Neural cell (in vitro differentiated cells): ENCODE measurements around the gene GRAP2. TPM values are rescaled to one million over a fixed set of nuclear protein-coding genes. Genes with fewer than 3 reads are reported as not detected.

ENCODE experiments used
- H2AFZ ChIP-seq: fragments of 200-600, 300-800 bp; sonication (generic), shearing (Covaris generic); 2 replicates; pipeline ENCODE4 v1.6.0; 2014; ENCODE audit warnings: low read depth, mild to moderate bottlenecking, antibody characterized with exemption, low read length, moderate library complexity
- H3F3A ChIP-seq: fragments of 200-600 bp; shearing (Covaris generic); 2 replicates; pipeline ENCODE4 v1.6.1; 2016; ENCODE audit warnings: mild to moderate bottlenecking, moderate library complexity, mixed read lengths, antibody characterized with exemption, low read length; ENCODE audit not compliant: insufficient read depth, poor library complexity, severe bottlenecking
- H3K27ac ChIP-seq: fragments of 200-600, 300-800 bp; sonication (generic), shearing (Covaris generic); 2 replicates; pipeline ENCODE4 v1.5.1; 2014; ENCODE audit warnings: mild to moderate bottlenecking, low read length, moderate library complexity
- H3K27me3 ChIP-seq: fragments of 300-800, 200-600 bp; sonication (generic), shearing (Covaris generic); 2 replicates; pipeline ENCODE4 v1.6.0; 2014; ENCODE audit warnings: mild to moderate bottlenecking, low read depth, low read length, moderate library complexity; ENCODE audit not compliant: insufficient read depth
- H3K36me3 ChIP-seq: fragments of 300-800, 200-600 bp; sonication (generic), shearing (Covaris generic); 2 replicates; pipeline ENCODE4 v1.5.1; 2014; ENCODE audit warnings: mild to moderate bottlenecking, antibody characterized with exemption, low read length, moderate library complexity; ENCODE audit not compliant: insufficient read depth
- H3K4me2 ChIP-seq: fragments of 300-800, 200-600 bp; sonication (generic), shearing (Covaris generic); 2 replicates; pipeline ENCODE4 v1.6.0; 2014; ENCODE audit warnings: mild to moderate bottlenecking, low read length
- H3K4me3 ChIP-seq: fragments of 300-800, 200-600 bp; sonication (generic), shearing (Covaris generic); 2 replicates; pipeline ENCODE4 v1.5.1; 2014; ENCODE audit warnings: mild to moderate bottlenecking, low read length, moderate library complexity
- H3K79me2 ChIP-seq: fragments of 200-600 bp; shearing (Covaris generic); replicated peaks from 2 replicates; pipeline ENCODE4 v1.6.0; 2014; ENCODE audit warnings: mild to moderate bottlenecking, low read length, moderate library complexity; ENCODE audit not compliant: insufficient read depth
- H3K9ac ChIP-seq: fragments of 300-800, 200-600 bp; sonication (generic), shearing (Covaris generic); 2 replicates; pipeline ENCODE4 v1.6.1; 2016; ENCODE audit warnings: mild to moderate bottlenecking, low read length, mixed read lengths
- H3K9me2 ChIP-seq: fragments of 200-600 bp; shearing (Covaris generic); 2 replicates; pipeline ENCODE4 v1.6.1; 2016; ENCODE audit warnings: mild to moderate bottlenecking, low read length, mixed read lengths; ENCODE audit not compliant: insufficient read depth
- H3K9me3 ChIP-seq: fragments of 200-600, 300-800 bp; sonication (generic), shearing (Covaris generic); 2 replicates; pipeline ENCODE4 v1.6.1; 2016; ENCODE audit warnings: mild to moderate bottlenecking, mixed run types, low read length, moderate library complexity, mixed read lengths
- H4K20me1 ChIP-seq: fragments of 200-600 bp; shearing (Covaris generic); 2 replicates; pipeline ENCODE4 v1.6.1; 2016; ENCODE audit warnings: mild to moderate bottlenecking, mixed run types; ENCODE audit not compliant: insufficient read depth
- CTCF ChIP-seq: fragments of 450-650 bp; IDR thresholded peaks from 2 replicates; pipeline ENCODE4 v1.5.1; 2014; ENCODE audit warnings: antibody characterized with exemption, mild to moderate bottlenecking, moderate library complexity; ENCODE audit not compliant: poor library complexity, severe bottlenecking
- EP300 ChIP-seq: fragments of 450-650 bp; conservative IDR thresholded peaks from 2 replicates; pipeline ENCODE4 v1.6.1; 2014; ENCODE audit warnings: antibody characterized with exemption, mild to moderate bottlenecking, moderate library complexity; ENCODE audit not compliant: poor library complexity, severe bottlenecking
- EZH2 ChIP-seq: fragments of 200-600, 300-800 bp; shearing (Covaris generic), sonication (generic); IDR thresholded peaks from 2 replicates; pipeline ENCODE4 v1.6.1; 2014; ENCODE audit warnings: antibody characterized with exemption, low read length, borderline replicate concordance, mild to moderate bottlenecking; ENCODE audit not compliant: insufficient read depth, poor library complexity, severe bottlenecking
- POLR2AphosphoS5 ChIP-seq: IDR thresholded peaks from 2 replicates; pipeline ENCODE4 v1.6.1; 2012
- RAD21 ChIP-seq: fragments of 450-650 bp; conservative IDR thresholded peaks from 2 replicates; pipeline ENCODE4 v1.6.1; 2014; ENCODE audit warnings: antibody characterized with exemption, mild to moderate bottlenecking, moderate library complexity
- REST ChIP-seq: IDR thresholded peaks from 2 replicates; pipeline ENCODE4 v1.6.1; 2012; ENCODE audit warnings: borderline replicate concordance
- SMC3 ChIP-seq: fragments of 450-650 bp; conservative IDR thresholded peaks from 2 replicates; pipeline ENCODE4 v1.6.1; 2014; ENCODE audit warnings: antibody characterized with exemption, mild to moderate bottlenecking, moderate library complexity; ENCODE audit not compliant: poor library complexity
- TAF1 ChIP-seq: IDR thresholded peaks from 2 replicates; pipeline ENCODE4 v1.6.1; 2012; ENCODE audit warnings: low read depth
- polyA plus RNA-seq: library from polyadenylated mRNA; depleted of rRNA; stranded (reverse); fragments of >200 nt; gene quantifications from 2 replicates; pipeline ENCODE4 v1.2.3, GENCODE V29; 2014

GRAP2 gene
- polyA plus RNA-seq, 1 donor from 2014 or later = 0.30 TPM

- H3K4me3 ChIP-seq = no peak overlapping the region
- no peaks in the 10 kb centered on the region for H3K79me2 ChIP-seq
- TF ChIP-seq SMC3 (no peak), EZH2 (no peak), EP300 (no peak), REST (no peak), CTCF (no peak), RAD21 (no peak), TAF1 (no peak), POLR2AphosphoS5 (no peak)
- H3K27me3 ChIP-seq = no peaks in the 10 kb centered on the region
- no peak overlapping the region for H3K4me2 ChIP-seq
- no peaks in the 10 kb centered on the region for H3K9me2 ChIP-seq
- H4K20me1 ChIP-seq = no peaks in the 10 kb centered on the region
- H3K27ac ChIP-seq = no peak overlapping the region
- no peak overlapping the region for H2AFZ ChIP-seq
- H3K9ac ChIP-seq = no peak overlapping the region
- H3K36me3 ChIP-seq = no peaks in the 10 kb centered on the region
- H3K9me3 ChIP-seq = no peaks in the 10 kb centered on the region
- no peaks in the 10 kb centered on the region for H3F3A ChIP-seq
Observed at GRCh38 chr22:39932166-39932565, 31.3 kb downstream of the GRAP2 start.

- Histone ChIP-seq H2AFZ (no peak overlapping the region), H3K9me2 (no peaks in the 10 kb centered on the region), H3K27me3 (no peaks in the 10 kb centered on the region), H3K4me2 (no peak overlapping the region), H3K9me3 (no peaks in the 10 kb centered on the region), H3K36me3 (no peaks in the 10 kb centered on the region), H3K79me2 (no peaks in the 10 kb centered on the region), H3K9ac (no peak overlapping the region), H4K20me1 (no peaks in the 10 kb centered on the region), H3F3A (no peaks in the 10 kb centered on the region), H3K27ac (no peak overlapping the region), H3K4me3 (no peak overlapping the region)
- TF ChIP-seq POLR2AphosphoS5 (no peak), SMC3 (no peak), EZH2 (no peak), REST (no peak), RAD21 (no peak), EP300 (no peak)
Observed at GRCh38 chr22:39932918-39933649, 32.2 kb downstream of the GRAP2 start.
